Measurements from ENCODE around the gene NR1H2. TPM values are rescaled to one million over a fixed set of nuclear protein-coding genes. Genes with fewer than 3 reads are reported as not detected.
"Not testable (repeated sequence)": the region's sequence is repeated elsewhere in the genome, so short reads cannot be mapped to it uniquely, and the experiment has no call there.

Gene NR1H2
- total and polyA plus RNA-seq, 8 donors, result 47.4 to 241 (median 68.0) TPM

DNA sequence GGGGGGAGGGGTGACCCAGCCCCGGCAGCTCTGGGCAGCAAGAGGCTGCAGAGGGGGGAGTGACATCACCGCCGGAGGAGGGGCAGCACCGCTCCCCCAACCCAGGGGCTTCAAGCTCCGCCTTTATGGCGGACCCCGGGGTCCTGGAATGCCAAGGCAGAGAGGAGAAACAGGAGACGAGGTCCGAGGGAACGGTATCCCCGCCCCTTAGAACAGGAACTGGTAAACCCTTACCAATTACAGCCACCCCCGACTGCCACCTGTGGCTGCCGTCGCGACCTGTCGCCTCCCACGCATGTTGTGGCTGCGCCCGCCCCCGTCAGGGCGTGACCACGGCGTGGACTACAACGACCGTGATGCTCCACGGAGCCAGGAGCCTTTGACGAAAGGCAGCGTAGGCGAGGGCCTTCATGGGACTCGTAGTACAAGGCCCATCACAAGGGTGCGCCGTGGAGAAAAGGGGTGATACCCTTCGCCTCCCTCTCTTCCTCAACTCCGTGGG lies 43.0 kb upstream of the NR1H2 start:
- peak overlapping the region; percentile 45 to 81 (median 71) for H3K27ac ChIP-seq
- TF ChIP-seq EP300 (IDR thresholded peaks at IDR 0.05) (no peak), POLR2A (IDR thresholded peaks at IDR 0.05) (no peak), POLR2AphosphoS5 (IDR thresholded peaks at IDR 0.05) (no peak)
- TF ChIP-seq, protein P1, sequence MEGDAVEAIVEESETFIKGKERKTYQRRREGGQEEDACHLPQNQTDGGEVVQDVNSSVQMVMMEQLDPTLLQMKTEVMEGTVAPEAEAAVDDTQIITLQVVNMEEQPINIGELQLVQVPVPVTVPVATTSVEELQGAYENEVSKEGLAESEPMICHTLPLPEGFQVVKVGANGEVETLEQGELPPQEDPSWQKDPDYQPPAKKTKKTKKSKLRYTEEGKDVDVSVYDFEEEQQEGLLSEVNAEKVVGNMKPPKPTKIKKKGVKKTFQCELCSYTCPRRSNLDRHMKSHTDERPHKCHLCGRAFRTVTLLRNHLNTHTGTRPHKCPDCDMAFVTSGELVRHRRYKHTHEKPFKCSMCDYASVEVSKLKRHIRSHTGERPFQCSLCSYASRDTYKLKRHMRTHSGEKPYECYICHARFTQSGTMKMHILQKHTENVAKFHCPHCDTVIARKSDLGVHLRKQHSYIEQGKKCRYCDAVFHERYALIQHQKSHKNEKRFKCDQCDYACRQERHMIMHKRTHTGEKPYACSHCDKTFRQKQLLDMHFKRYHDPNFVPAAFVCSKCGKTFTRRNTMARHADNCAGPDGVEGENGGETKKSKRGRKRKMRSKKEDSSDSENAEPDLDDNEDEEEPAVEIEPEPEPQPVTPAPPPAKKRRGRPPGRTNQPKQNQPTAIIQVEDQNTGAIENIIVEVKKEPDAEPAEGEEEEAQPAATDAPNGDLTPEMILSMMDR (IDR thresholded peaks at IDR 0.05), result peak in 1 of 7 experiments; percentile 12
- intact Hi-C loops (cut with DNase I; ENCODE audit: low total_unique reads), result no loop called here
- peaks cover 4 to 68% (median 65%) of the 10 kb centered on the region in 3 donors for H3K27me3 ChIP-seq
- peak overlapping the region; percentile 40 to 53 (median 47) for H3K4me3 ChIP-seq
- H3K36me3 ChIP-seq, result no peaks in the 10 kb centered on the region
- peaks cover 22 to 60% (median 48%) of the 10 kb centered on the region in 4 donors for H3K4me1 ChIP-seq
- H3K9me3 ChIP-seq, result peaks cover 0 to 5% (median 0%) of the 10 kb centered on the region in 4 donors
- WGBS, 5 donors, result 0 to 3% (median 2%) methylated on average over 10 to 34 of the region's 34 CpGs
- peak; percentile 89 to 96 for DNase-seq

DNA sequence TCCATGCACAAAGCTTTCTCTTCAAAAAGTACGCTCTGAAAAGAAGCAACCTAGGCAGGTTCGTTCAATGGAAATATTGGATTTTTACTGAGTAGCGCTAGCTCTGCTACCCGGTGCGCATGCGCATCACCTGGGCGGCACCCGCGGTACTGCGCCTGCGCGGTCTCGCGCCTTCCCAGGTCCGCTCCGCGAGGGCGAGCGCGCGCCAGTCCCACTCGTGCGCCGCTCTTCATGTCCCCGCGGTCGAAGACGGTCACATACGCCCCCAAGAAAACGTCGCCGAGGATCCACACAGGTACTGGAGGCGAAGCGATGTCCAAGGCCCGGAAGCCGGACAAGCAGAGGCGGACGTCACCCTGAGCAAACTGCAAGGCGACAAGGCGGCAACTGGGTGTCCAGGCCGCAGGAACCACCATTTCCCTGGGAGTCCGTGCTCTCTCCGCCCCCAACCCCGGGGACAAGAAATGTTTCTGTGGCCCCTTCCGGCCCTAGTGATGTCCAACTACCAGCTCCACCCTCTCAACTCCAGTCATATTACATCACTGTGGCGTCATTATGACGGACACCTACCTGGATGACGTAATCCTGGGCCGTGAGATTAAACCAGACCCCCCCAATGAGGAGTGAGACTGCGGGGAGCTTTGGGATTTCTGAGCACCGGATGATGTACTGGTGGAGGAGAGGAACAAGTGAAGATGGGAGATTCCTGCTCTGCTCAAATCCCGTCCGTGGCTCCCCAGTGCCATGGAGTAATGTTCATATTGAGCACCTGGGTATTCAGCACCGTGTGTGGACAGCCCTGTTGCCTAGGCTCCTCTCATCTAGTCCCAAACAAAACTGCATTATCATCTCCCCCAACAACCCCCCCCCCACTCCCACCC lies 42.3 kb upstream of the NR1H2 start:
- peak; percentile 82 to 95 for DNase-seq
- intact Hi-C loops (cut with DNase I; ENCODE audit: low total_unique reads), result no loop called here
- Histone ChIP-seq H3K4me3 (peak overlapping the region; percentile 40 to 53 (median 47)), H3K27me3 (peaks cover 4 to 63% (median 62%) of the 10 kb centered on the region in 3 donors), H3K4me1 (peaks cover 22 to 56% (median 45%) of the 10 kb centered on the region in 4 donors), H3K9me3 (peaks cover 0 to 5% (median 0%) of the 10 kb centered on the region in 4 donors), H3K36me3 (no peaks in the 10 kb centered on the region), H3K27ac (peak overlapping the region; percentile 45 to 81 (median 71))
- TF ChIP-seq EP300 (IDR thresholded peaks at IDR 0.05) (no peak), POLR2A (IDR thresholded peaks at IDR 0.05) (peak in 1 of 4 donors; percentile 28), POLR2AphosphoS5 (IDR thresholded peaks at IDR 0.05) (peak in 2 of 3 donors; percentile 81 to 85)
- TF ChIP-seq, protein P1 (IDR thresholded peaks at IDR 0.05), result peak in 1 of 7 experiments; percentile 3
- WGBS, 5 donors, result 11 to 20% (median 13%) methylated on average over 27 to 54 of the region's 54 CpGs

DNA sequence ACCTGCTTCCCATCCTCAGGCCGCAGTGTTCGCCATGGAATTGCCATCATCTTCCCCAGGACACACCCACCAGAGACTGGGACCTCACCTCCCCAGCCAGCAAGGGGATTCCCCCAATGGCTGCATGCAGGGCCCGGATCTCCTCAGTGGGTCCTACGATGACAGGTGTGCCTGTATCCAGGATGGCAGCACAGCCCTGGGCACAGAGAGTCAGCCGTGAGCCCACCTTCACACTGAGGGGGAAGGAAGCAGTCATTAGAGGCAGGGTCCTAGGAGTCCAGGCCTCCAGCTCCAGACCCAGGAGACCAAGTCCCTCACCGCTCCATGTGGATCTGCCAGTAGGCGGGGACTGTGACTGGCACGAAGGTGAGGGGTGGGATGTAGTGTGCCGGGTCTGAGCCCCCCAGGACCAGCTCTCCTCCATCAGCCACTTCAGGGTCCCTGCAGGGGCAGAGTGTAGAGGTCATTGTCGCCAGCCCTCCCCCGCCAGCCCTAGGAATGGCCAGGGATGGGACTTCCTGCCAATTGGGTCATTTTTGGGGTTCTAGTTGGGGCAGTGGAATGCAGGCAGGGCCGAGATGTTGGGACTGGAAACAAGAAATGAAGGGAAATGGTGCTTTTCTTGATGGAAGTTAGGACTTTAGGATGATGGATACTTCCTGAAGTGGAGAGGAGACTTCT lies 41.4 kb upstream of the NR1H2 start:
- H3K27me3 ChIP-seq, result peaks cover 4 to 54% (median 53%) of the 10 kb centered on the region in 3 donors
- H3K4me3 ChIP-seq, result no peak overlapping the region
- no peak for DNase-seq
- intact Hi-C loops (cut with DNase I; ENCODE audit: low total_unique reads), result no loop called here
- no peaks in the 10 kb centered on the region for H3K36me3 ChIP-seq
- H3K9me3 ChIP-seq, result peaks cover 0 to 5% (median 0%) of the 10 kb centered on the region in 4 donors
- WGBS, 5 donors, result 92 to 95% (median 95%) methylated on average over 4 to 12 of the region's 12 CpGs
- peaks cover 15 to 46% (median 39%) of the 10 kb centered on the region in 4 donors for H3K4me1 ChIP-seq
- no peak overlapping the region for H3K27ac ChIP-seq
- TF ChIP-seq POLR2A (IDR thresholded peaks at IDR 0.05) (no peak), POLR2AphosphoS5 (IDR thresholded peaks at IDR 0.05) (no peak), EP300 (IDR thresholded peaks at IDR 0.05) (no peak)
- TF ChIP-seq, protein P1 (IDR thresholded peaks at IDR 0.05), result no peak

DNA sequence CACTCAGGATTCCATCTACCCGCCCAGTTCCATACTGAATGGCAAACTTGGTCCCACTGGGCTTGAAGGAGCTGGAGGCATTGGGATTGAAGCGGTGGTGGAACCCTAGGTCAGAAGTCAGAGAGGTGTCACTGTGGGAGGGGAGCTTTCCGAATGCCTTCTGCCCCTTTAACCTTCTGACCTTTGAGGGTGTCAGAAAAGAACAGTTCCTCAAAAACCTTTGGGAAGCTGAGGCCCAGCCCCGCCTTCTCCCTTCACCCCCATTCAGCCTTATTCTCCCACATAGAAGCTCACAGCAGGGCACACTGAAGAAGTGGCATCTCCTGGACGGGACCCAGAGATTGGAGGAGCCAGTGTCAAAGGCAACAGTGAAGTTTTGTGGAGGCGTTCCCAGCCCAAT lies 39.2 kb upstream of the NR1H2 start:
- intact Hi-C loops (cut with DNase I; ENCODE audit: low total_unique reads); H3K9me3 ChIP-seq; DNase-seq; H3K4me3 ChIP-seq; H3K27ac ChIP-seq; H3K36me3 ChIP-seq: not testable (repeated sequence)
- H3K27me3 ChIP-seq, result peaks cover 4 to 32% (median 32%) of the 10 kb centered on the region in 3 donors
- WGBS, 5 donors, result 83 to 92% (median 88%) methylated on average over 5 to 6 of the region's 6 CpGs
- peaks cover 4 to 25% (median 20%) of the 10 kb centered on the region in 4 donors for H3K4me1 ChIP-seq
